ENCODE measurements around the gene REM2. TPM values are rescaled to one million over a fixed set of nuclear protein-coding genes. Genes with fewer than 3 reads are reported as not detected.
"Not testable (repeated sequence)": the region's sequence is repeated elsewhere in the genome, so short reads cannot be mapped to it uniquely, and the experiment has no call there.

The REM2 gene
- total and polyA plus RNA-seq, 4 experiments from 2014 or later = 0.55 to 4.6 (median 2.9) TPM

DNA sequence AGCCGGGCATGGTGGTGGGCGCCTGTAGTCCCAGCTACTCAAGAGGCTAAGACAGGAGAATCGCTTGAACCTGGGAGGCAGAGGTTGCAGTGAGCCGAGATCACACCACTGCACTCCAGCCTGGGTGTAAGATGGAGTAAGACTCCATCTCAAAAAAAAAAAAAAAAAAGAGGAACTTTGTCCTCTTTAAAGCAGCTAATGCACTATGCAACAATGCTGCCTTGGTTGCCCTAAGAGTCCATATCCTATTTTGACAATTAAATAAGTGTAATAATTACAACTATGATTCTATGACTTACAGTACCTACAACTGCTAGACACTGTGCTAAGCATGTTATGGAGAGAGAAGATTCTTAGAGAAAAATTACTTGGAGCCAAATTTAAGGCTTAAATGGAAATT, 31.8 kb downstream of the REM2 start:
- not testable (repeated sequence) for H3K27me3 Mint-ChIP-seq; H3K4me3 Mint-ChIP-seq; H3K27ac ChIP-seq (ENCODE audit: low read depth, low read length); H3K4me3 ChIP-seq (ENCODE audit: low read length in 2 of 2); H3K9me3 ChIP-seq (ENCODE audit: control insufficient read depth in 1 of 2, low read length in 2 of 2); DNase-seq; H3K27me3 ChIP-seq (ENCODE audit: insufficient read depth, low read length); H3K9me3 Mint-ChIP-seq
- POLR2A ChIA-PET (ENCODE audit: partially characterized antibody) = interaction anchor here (0.7 kb wide), 1 partner anchor 92 kb away, joined by 3 read pairs; no protein-coding TSS in a partner anchor
- Histone ChIP-seq H3K4me1 (ENCODE audit: insufficient read depth, low read length) (peaks cover 45% of the 10 kb centered on the region), H3K36me3 (ENCODE audit: insufficient read depth, low read length) (peaks cover 13% of the 10 kb centered on the region)
- CTCF ChIA-PET (ENCODE audit: partially characterized antibody) = interaction anchor here (0.7 to 6.4 kb wide), 5 partner anchors 14 to 1631 kb away, joined by 3 to 45 read pairs (median 5); partner anchors contain the start of gene LRP10
- Mint-ChIP-seq H3K27ac (peak overlapping the region in 3 of 7 donors; percentile 18 to 55 (median 30)), H3K4me1 (peaks cover 14 to 70% (median 43%) of the 10 kb centered on the region in 4 donors), H3K36me3 (peaks cover 0 to 56% of the 10 kb centered on the region in 2 donors)
- intact Hi-C loops (cut with micrococcal nuclease) = loop anchor here (5.0 kb wide), 1 partner anchor 88 kb away; the partner anchor contains the start of gene MRPL52

DNA sequence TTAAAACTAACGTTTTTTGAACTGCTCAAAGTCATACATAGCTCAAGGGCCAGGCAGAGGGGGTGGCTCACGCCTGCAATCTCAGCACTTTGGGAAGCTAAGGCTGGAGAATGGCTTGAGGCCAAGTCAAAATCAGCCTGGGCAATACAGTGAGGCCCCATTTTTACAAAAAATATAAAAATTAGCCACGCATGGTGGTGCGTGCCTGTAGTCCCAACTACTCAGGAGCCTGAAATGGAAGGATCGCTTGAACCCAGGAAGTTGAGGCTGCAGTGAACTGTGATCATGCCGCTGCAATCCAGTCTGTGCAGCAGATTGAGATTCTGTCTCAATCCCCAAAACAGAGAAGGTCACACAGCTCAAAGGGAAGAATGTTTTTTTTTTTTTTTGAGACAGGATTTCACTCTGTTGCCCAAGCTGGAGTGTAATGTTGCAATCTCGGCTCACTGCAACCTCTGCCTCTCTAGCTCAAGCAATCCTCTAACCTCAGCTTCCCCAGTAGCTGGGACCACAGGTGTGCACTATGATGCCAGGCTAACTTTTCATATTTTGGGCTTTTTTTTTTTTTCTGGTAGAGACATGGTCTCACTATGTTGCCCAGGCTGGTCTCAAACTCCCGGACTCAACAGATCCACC, 33.0 kb downstream of the REM2 start:
- ChIA-PET POLR2A (ENCODE audit: partially characterized antibody) (interaction anchor here (0.6 to 5.4 kb wide), 7 partner anchors 9 to 326 kb away, joined by 3 to 52 read pairs (median 5); partner anchors contain the start of genes LRP10 and REM2), CTCF (ENCODE audit: partially characterized antibody) (interaction anchor here (1.0 to 6.6 kb wide), 10 partner anchors 8 to 153 kb away, joined by 3 to 72 read pairs (median 5); partner anchors contain the start of genes LRP10 and PRMT5)
- peaks cover 2 to 57% of the 10 kb centered on the region in 2 donors for H3K36me3 Mint-ChIP-seq
- Histone ChIP-seq H3K4me1 (ENCODE audit: insufficient read depth, low read length) (peaks cover 49% of the 10 kb centered on the region), H3K27me3 (ENCODE audit: insufficient read depth, low read length) (no peaks in the 10 kb centered on the region), H3K27ac (ENCODE audit: low read depth, low read length) (no peak overlapping the region), H3K9me3 (ENCODE audit: control insufficient read depth in 1 of 2, low read length in 2 of 2) (no peaks in the 10 kb centered on the region), H3K4me3 (ENCODE audit: low read length in 2 of 2) (no peak overlapping the region), H3K36me3 (ENCODE audit: insufficient read depth, low read length) (peaks cover 10% of the 10 kb centered on the region)
- H3K27me3 Mint-ChIP-seq = peaks cover 0 to 4% of the 10 kb centered on the region in 2 donors
- peaks cover 0 to 8% (median 0%) of the 10 kb centered on the region in 8 donors for H3K9me3 Mint-ChIP-seq
- DNase-seq = no peak
- H3K4me3 Mint-ChIP-seq = peak overlapping the region in 1 of 8 donors; percentile 39
- peak overlapping the region in 4 of 7 donors; percentile 19 to 100 (median 71) for H3K27ac Mint-ChIP-seq
- intact Hi-C loops (cut with micrococcal nuclease) = loop anchor here (5.0 kb wide), 1 partner anchor 89 kb away; the partner anchor contains the start of gene MRPL52
- peaks cover 14 to 72% (median 44%) of the 10 kb centered on the region in 4 donors for H3K4me1 Mint-ChIP-seq

DNA sequence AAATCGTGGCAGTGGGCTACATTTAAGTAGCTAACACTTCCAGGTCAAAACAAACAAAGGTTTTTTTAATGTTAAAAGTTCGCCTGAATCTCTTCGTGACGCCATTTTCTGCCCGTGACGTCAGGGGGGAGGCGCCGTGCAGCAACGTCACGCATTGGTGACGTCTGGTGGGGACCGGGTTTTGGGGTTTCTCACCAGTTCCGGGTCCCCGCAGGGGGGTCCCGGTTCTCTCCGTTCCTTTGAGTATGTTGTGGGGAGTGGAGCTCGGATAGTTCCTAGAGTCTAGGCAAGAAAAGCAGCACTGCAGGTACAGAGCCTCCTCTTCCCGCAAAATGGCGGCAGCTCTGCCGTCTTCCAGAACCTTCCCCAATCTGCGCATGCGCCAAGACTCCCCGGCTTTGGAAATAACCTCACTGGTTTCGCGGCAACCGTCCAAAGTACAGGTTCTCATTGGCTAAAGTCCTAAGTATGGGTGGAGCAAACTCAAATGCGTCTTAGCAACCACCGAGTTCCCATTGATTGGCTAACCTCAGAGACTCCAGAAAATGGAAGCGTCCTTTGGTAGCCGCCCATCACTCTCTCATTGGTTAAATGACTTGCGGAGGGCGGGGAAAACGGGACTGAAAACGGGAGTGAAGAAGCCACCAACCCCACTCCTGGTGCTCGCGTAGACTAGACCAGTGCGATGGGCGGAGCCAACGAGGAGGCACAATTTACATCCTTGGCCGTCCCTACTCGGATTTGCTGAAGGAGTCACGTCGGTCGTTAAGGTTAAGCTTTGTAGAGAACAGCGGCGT, 36.0 kb downstream of the REM2 start, which contains the start of gene RBM23:
Gene RBM23, minus strand, starts transcription at position 346 of the 797 bp plus-strand sequence.
- H3K27ac Mint-ChIP-seq = peak within 1 kb of the TSS; percentile 99 to 100 (median 100)
- H3K36me3 ChIP-seq (ENCODE audit: insufficient read depth, low read length) = peaks cover 19% of the 10 kb centered on the region
- peak within 1 kb of the TSS; percentile 98 for H3K27ac ChIP-seq (ENCODE audit: low read depth, low read length)
- H3K4me3 ChIP-seq (ENCODE audit: low read length in 2 of 2) = peak within 1 kb of the TSS; percentile 67 to 93
- ChIA-PET POLR2A (ENCODE audit: partially characterized antibody) (interaction anchor here (0.6 to 5.4 kb wide), 31 partner anchors 8 to 1408 kb away, joined by 3 to 120 read pairs (median 4); partner anchors contain the start of genes ACIN1, C14orf119, DAD1 and HAUS4), CTCF (ENCODE audit: partially characterized antibody) (interaction anchor here (1.2 to 6.6 kb wide), 16 partner anchors 10 to 362 kb away, joined by 3 to 72 read pairs (median 6); partner anchors contain the start of genes AJUBA, HAUS4, LRP10 and MRPL52)
- no peaks in the 10 kb centered on the region for H3K9me3 ChIP-seq (ENCODE audit: control insufficient read depth in 1 of 2, low read length in 2 of 2)
- peaks cover 40% of the 10 kb centered on the region for H3K4me1 ChIP-seq (ENCODE audit: insufficient read depth, low read length)
- DNase-seq = peak; percentile 99 to 100 (median 100)
- H3K4me1 Mint-ChIP-seq = peaks cover 13 to 56% (median 33%) of the 10 kb centered on the region in 4 donors
- H3K27me3 Mint-ChIP-seq = peaks cover 0 to 4% of the 10 kb centered on the region in 2 donors
- no peaks in the 10 kb centered on the region for H3K27me3 ChIP-seq (ENCODE audit: insufficient read depth, low read length)
- intact Hi-C loops (cut with micrococcal nuclease) = loop anchor here (1.0 to 5.0 kb wide), 8 partner anchors 10 to 402 kb away; partner anchors contain the start of genes ACIN1, C14orf119, DAD1 and LRP10
- H3K4me3 Mint-ChIP-seq = peak within 1 kb of the TSS; percentile 94 to 99 (median 96)
- peaks cover 16 to 66% of the 10 kb centered on the region in 2 donors for H3K36me3 Mint-ChIP-seq
- H3K9me3 Mint-ChIP-seq = peaks cover 0 to 8% (median 0%) of the 10 kb centered on the region in 8 donors

DNA sequence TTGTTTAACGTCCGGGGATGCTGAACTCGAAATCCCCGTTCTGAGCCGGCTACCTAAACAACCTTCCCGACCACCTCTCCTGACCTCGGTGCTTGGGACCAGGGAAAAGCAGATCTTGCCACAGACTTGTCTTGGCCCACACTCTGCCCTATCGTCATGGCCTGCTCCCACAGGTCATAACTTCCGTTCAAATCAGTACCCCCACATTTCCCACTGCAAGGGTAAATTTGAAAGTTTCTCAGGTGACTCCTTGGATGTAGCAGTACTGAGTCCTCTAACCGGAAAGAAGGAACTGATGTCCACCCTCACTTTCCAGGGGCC, 36.5 kb downstream of the REM2 start:
- POLR2A ChIA-PET (ENCODE audit: partially characterized antibody) = interaction anchor here (0.6 to 5.4 kb wide), 23 partner anchors 9 to 1409 kb away, joined by 3 to 120 read pairs (median 5); partner anchors contain the start of genes DAD1, HAUS4, LRP10 and METTL3
- H3K9me3 ChIP-seq (ENCODE audit: control insufficient read depth in 1 of 2, low read length in 2 of 2) = no peaks in the 10 kb centered on the region
- CTCF ChIA-PET (ENCODE audit: partially characterized antibody) = interaction anchor here (0.6 to 6.6 kb wide), 12 partner anchors 10 to 363 kb away, joined by 3 to 72 read pairs (median 8); partner anchors contain the start of genes HAUS4, LRP10 and PRMT5
- DNase-seq = no peak
- H3K36me3 ChIP-seq (ENCODE audit: insufficient read depth, low read length) = peaks cover 25% of the 10 kb centered on the region
- peak overlapping the region; percentile 99 to 100 (median 100) for H3K27ac Mint-ChIP-seq
- H3K4me1 Mint-ChIP-seq = peaks cover 13 to 52% (median 31%) of the 10 kb centered on the region in 4 donors
- peak overlapping the region; percentile 60 to 67 for H3K4me3 ChIP-seq (ENCODE audit: low read length in 2 of 2)
- H3K9me3 Mint-ChIP-seq = peaks cover 0 to 9% (median 0%) of the 10 kb centered on the region in 8 donors
- H3K36me3 Mint-ChIP-seq = peaks cover 21 to 69% of the 10 kb centered on the region in 2 donors
- peak overlapping the region; percentile 94 to 99 (median 96) for H3K4me3 Mint-ChIP-seq
- peaks cover 38% of the 10 kb centered on the region for H3K4me1 ChIP-seq (ENCODE audit: insufficient read depth, low read length)
- H3K27me3 ChIP-seq (ENCODE audit: insufficient read depth, low read length) = no peaks in the 10 kb centered on the region
- intact Hi-C loops (cut with micrococcal nuclease) = loop anchor here (1.0 to 5.0 kb wide), 8 partner anchors 10 to 402 kb away; partner anchors contain the start of genes ACIN1, C14orf119, DAD1 and LRP10
- H3K27me3 Mint-ChIP-seq = peaks cover 0 to 4% of the 10 kb centered on the region in 2 donors
- H3K27ac ChIP-seq (ENCODE audit: low read depth, low read length) = peak overlapping the region; percentile 98

DNA sequence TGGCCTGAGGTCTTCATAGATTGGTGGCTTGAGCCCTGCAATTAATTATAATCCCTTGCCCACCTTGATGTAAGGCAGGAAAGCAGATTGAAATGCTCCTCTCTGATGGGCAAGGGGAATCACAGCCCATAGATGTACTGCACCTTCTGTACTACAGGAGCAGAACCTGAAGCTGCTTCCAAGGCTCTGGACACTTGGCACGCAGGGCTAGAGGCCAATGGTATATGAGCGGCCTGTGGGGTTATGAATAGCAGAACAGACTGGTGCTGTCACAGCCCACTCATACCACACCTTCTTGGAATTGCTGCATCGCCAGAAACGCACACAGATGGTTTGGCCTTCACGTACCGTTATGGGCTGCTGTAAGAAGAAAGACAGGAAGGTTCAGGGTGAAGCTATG, 37.7 kb downstream of the REM2 start:
- peaks cover 28% of the 10 kb centered on the region for H3K36me3 ChIP-seq (ENCODE audit: insufficient read depth, low read length)
- Mint-ChIP-seq H3K36me3 (peaks cover 25 to 68% of the 10 kb centered on the region in 2 donors), H3K4me3 (no peak overlapping the region), H3K9me3 (peaks cover 0 to 9% (median 0%) of the 10 kb centered on the region in 8 donors), H3K4me1 (peaks cover 12 to 43% (median 25%) of the 10 kb centered on the region in 4 donors), H3K27me3 (peaks cover 0 to 4% of the 10 kb centered on the region in 2 donors), H3K27ac (peak overlapping the region in 6 of 7 donors; percentile 15 to 100 (median 100))
- H3K27me3 ChIP-seq (ENCODE audit: insufficient read depth, low read length) = no peaks in the 10 kb centered on the region
- intact Hi-C loops (cut with micrococcal nuclease) = no loop called here
- CTCF ChIA-PET (ENCODE audit: partially characterized antibody) = interaction anchor here (1.4 to 6.6 kb wide), 6 partner anchors 9 to 66 kb away, joined by 4 to 72 read pairs (median 10); partner anchors contain the start of genes HAUS4, LRP10 and PRMT5
- H3K9me3 ChIP-seq (ENCODE audit: control insufficient read depth in 1 of 2, low read length in 2 of 2) = no peaks in the 10 kb centered on the region
- H3K4me3 ChIP-seq (ENCODE audit: low read length in 2 of 2) = no peak overlapping the region
- DNase-seq = no peak
- peaks cover 33% of the 10 kb centered on the region for H3K4me1 ChIP-seq (ENCODE audit: insufficient read depth, low read length)
- H3K27ac ChIP-seq (ENCODE audit: low read depth, low read length) = peak overlapping the region; percentile 98
- POLR2A ChIA-PET (ENCODE audit: partially characterized antibody) = interaction anchor here (2.9 to 4.9 kb wide), 3 partner anchors 9 to 154 kb away, joined by 15 to 120 read pairs (median 36); partner anchors contain the start of genes LRP10, OXA1L and PRMT5

DNA sequence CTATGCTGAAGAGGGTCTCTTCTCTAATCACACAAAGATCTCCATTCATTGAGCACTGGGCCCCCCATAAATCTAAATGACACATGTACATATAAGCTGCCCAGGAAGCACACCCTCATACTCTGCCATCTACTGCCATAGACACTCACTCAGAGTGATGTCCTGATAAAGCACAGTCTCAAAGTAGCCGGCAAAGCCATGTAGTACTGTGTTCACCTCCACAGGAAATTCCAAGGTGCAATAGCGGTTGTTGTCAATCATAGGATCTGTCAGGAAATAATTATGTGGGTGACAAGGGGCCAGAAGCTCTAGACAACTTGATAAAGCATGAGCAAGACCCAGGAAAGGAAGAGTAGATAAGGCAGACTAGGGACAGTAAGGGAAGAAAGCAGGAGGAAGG, 39.3 kb downstream of the REM2 start:
- Histone ChIP-seq H3K4me3 (ENCODE audit: low read length in 2 of 2) (no peak overlapping the region), H3K4me1 (ENCODE audit: insufficient read depth, low read length) (peaks cover 17% of the 10 kb centered on the region), H3K9me3 (ENCODE audit: control insufficient read depth in 1 of 2, low read length in 2 of 2) (no peaks in the 10 kb centered on the region), H3K27ac (ENCODE audit: low read depth, low read length) (no peak overlapping the region), H3K36me3 (ENCODE audit: insufficient read depth, low read length) (peaks cover 25% of the 10 kb centered on the region), H3K27me3 (ENCODE audit: insufficient read depth, low read length) (no peaks in the 10 kb centered on the region)
- Mint-ChIP-seq H3K9me3 (peaks cover 0 to 9% (median 0%) of the 10 kb centered on the region in 8 donors), H3K27ac (peak overlapping the region in 2 of 7 donors; percentile 50 to 84), H3K4me3 (no peak overlapping the region), H3K27me3 (peaks cover 0 to 4% of the 10 kb centered on the region in 2 donors), H3K4me1 (peaks cover 11 to 30% (median 19%) of the 10 kb centered on the region in 4 donors), H3K36me3 (peaks cover 37 to 63% of the 10 kb centered on the region in 2 donors)
- no peak for DNase-seq
- CTCF ChIA-PET (ENCODE audit: partially characterized antibody) = interaction anchor here (0.8 kb wide), 2 partner anchors 99 to 146 kb away, joined by 3 read pairs; no protein-coding TSS in a partner anchor
- POLR2A ChIA-PET (ENCODE audit: partially characterized antibody) = interaction anchor here (0.6 to 0.7 kb wide), 2 partner anchors 8 to 965 kb away, joined by 3 to 4 read pairs; no protein-coding TSS in a partner anchor
- intact Hi-C loops (cut with micrococcal nuclease) = no loop called here
